ENCODE results near the gene PJA1.

The PJA1 gene

GRCh38 chrX:69144838-69145680, 20.2 kb downstream of the PJA1 start:
- Mint-ChIP-seq H3K4me3 (no peak overlapping the region), H3K27me3 (peaks cover 10 to 16% of the 10 kb centered on the region in 2 donors), H3K36me3 (no peaks in the 10 kb centered on the region), H3K4me1 (peaks cover 0 to 2% of the 10 kb centered on the region in 2 donors), H3K9me3 (no peaks in the 10 kb centered on the region), H3K27ac (no peak overlapping the region)
- ATAC-seq (replicated peaks) (no peak), DNase-seq (no peak)

DNA sequence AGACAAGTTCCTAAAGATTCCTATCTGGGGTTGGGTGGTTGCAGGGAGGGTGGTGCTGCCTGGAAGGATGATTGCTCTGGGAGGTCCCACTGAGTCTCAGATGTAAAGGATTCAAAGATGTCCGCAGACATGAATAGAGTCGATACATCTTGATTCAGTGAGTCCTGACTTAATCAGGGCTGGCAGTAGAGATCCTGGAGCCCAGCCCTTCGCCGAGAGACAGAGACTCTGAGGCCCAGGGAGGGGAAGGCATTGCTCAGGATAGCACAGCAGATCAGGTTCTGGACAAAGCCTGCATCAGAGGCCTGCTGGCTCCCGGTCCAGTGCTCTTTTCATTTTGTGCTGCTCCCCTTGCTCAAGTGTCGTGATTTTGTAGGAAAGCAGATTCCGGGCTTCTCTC, 21.7 kb downstream of the PJA1 start:
- Mint-ChIP-seq H3K27ac (no peak overlapping the region), H3K4me1 (peaks cover 0 to 2% of the 10 kb centered on the region in 2 donors), H3K27me3 (peaks cover 12 to 22% of the 10 kb centered on the region in 2 donors), H3K36me3 (no peaks in the 10 kb centered on the region), H3K4me3 (no peak overlapping the region), H3K9me3 (no peaks in the 10 kb centered on the region)
- ATAC-seq (replicated peaks) (no peak), DNase-seq (no peak)

GRCh38 chrX:69142788-69143469, 22.3 kb downstream of the PJA1 start:
- peaks cover 13 to 27% of the 10 kb centered on the region in 2 donors for H3K27me3 Mint-ChIP-seq
- peaks cover 0 to 2% of the 10 kb centered on the region in 2 donors for H3K4me1 Mint-ChIP-seq
- H3K4me3 Mint-ChIP-seq = no peak overlapping the region
- no peaks in the 10 kb centered on the region for H3K36me3 Mint-ChIP-seq
- DNase-seq = no peak
- no peak overlapping the region for H3K27ac Mint-ChIP-seq
- no peak for ATAC-seq (replicated peaks)
- no peaks in the 10 kb centered on the region for H3K9me3 Mint-ChIP-seq

- H3K4me3 Mint-ChIP-seq = no peak overlapping the region
- H3K4me1 Mint-ChIP-seq = peaks cover 0 to 2% of the 10 kb centered on the region in 2 donors
- DNase-seq (no peak), ATAC-seq (replicated peaks) (no peak)
- no peaks in the 10 kb centered on the region for H3K9me3 Mint-ChIP-seq
- no peak overlapping the region for H3K27ac Mint-ChIP-seq
- peaks cover 19 to 31% of the 10 kb centered on the region in 2 donors for H3K27me3 Mint-ChIP-seq
- H3K36me3 Mint-ChIP-seq = no peaks in the 10 kb centered on the region
These were observed 24.4 kb downstream of the PJA1 start for GRCh38 chrX:69140837-69141236.

- Mint-ChIP-seq H3K9me3 (no peaks in the 10 kb centered on the region), H3K4me1 (peaks cover 0 to 2% of the 10 kb centered on the region in 2 donors)
- no peak for ATAC-seq (replicated peaks)
These were observed 25.7 kb downstream of the PJA1 start for GRCh38 chrX:69139516-69139915.

DNA sequence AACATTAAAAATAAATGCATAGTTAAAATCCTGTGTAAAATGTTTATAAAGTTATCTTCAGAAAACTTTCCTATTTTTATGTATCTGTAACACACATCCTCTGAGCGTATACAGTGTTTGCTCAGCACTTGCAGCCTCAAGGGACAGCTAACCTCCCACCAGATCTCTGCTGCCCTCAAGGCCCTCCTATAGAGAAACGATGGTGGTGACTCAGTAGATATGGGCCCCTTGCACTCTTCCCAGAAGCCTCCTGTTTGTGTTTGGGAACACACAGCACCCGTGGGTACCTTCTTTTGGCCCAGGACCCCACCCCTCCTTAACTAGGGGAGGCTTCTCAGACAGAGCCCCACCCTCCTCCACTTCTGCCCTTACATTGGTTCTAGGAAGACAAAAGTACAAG, 26.7 kb downstream of the PJA1 start:
- H3K27me3 Mint-ChIP-seq = peaks cover 32 to 37% of the 10 kb centered on the region in 2 donors
- H3K4me3 Mint-ChIP-seq = no peak overlapping the region
- no peak for ATAC-seq (replicated peaks)
- no peak for DNase-seq
- H3K36me3 Mint-ChIP-seq = no peaks in the 10 kb centered on the region
- peaks cover 0 to 2% of the 10 kb centered on the region in 2 donors for H3K4me1 Mint-ChIP-seq
- no peak overlapping the region for H3K27ac Mint-ChIP-seq
- no peaks in the 10 kb centered on the region for H3K9me3 Mint-ChIP-seq

More at GRCh38 chrX:69139516-69139915, 25.7 kb downstream of the PJA1 start:
- no peak for DNase-seq
- peaks cover 22 to 35% of the 10 kb centered on the region in 2 donors for H3K27me3 Mint-ChIP-seq
- peak overlapping the region; percentile 67 for H3K27ac Mint-ChIP-seq
- no peak overlapping the region for H3K4me3 Mint-ChIP-seq
- no peaks in the 10 kb centered on the region for H3K36me3 Mint-ChIP-seq

- Mint-ChIP-seq H3K27ac (no peak overlapping the region), H3K36me3 (no peaks in the 10 kb centered on the region), H3K27me3 (peaks cover 36 to 42% of the 10 kb centered on the region in 2 donors), H3K4me3 (no peak overlapping the region), H3K4me1 (peaks cover 0 to 2% of the 10 kb centered on the region in 2 donors), H3K9me3 (no peaks in the 10 kb centered on the region)
- DNase-seq (no peak), ATAC-seq (replicated peaks) (no peak)
These were observed 27.2 kb downstream of the PJA1 start for GRCh38 chrX:69138118-69138390.

DNA sequence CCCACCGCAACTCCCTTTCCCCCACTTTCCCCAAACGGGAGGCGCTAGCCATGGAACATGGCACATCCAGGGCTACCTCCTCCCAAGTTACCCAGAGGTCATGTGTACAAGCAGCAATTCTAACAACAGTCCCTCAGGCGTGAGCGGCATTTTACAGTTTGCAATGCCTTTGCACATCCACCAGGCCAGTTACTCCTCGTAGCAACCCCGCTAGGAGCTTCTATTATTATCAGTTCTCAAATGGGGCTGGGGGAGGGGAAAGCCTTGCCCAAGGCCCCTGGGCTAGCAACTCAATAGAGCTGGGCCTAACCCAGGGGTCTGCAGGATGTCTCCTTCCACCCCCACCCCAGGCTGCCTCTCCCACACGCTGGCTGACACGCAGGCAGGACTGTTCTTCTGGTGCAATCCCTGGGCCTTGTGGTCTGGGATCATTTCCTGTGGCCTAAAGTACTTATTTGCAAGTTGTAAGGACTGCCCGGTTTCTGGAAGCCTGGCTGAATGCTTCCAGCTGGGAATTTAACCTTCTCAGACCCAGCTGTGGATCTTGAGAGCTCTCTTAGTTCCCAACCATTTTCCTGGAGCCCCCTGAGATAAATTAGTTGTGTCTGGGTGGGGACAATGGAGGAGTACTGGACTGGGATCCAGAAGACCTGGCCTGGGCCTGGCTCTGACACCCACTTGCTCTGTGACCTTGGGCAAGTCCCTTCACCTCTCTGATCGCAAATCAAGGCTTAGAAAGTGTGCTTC, 27.7 kb downstream of the PJA1 start:
- H3K27ac Mint-ChIP-seq = no peak overlapping the region
- H3K4me1 Mint-ChIP-seq = peaks cover 0 to 2% of the 10 kb centered on the region in 2 donors
- no peak overlapping the region for H3K4me3 Mint-ChIP-seq
- DNase-seq (no peak), ATAC-seq (replicated peaks) (no peak)
- H3K9me3 Mint-ChIP-seq = no peaks in the 10 kb centered on the region
- peaks cover 38 to 42% of the 10 kb centered on the region in 2 donors for H3K27me3 Mint-ChIP-seq
- no peaks in the 10 kb centered on the region for H3K36me3 Mint-ChIP-seq

DNA sequence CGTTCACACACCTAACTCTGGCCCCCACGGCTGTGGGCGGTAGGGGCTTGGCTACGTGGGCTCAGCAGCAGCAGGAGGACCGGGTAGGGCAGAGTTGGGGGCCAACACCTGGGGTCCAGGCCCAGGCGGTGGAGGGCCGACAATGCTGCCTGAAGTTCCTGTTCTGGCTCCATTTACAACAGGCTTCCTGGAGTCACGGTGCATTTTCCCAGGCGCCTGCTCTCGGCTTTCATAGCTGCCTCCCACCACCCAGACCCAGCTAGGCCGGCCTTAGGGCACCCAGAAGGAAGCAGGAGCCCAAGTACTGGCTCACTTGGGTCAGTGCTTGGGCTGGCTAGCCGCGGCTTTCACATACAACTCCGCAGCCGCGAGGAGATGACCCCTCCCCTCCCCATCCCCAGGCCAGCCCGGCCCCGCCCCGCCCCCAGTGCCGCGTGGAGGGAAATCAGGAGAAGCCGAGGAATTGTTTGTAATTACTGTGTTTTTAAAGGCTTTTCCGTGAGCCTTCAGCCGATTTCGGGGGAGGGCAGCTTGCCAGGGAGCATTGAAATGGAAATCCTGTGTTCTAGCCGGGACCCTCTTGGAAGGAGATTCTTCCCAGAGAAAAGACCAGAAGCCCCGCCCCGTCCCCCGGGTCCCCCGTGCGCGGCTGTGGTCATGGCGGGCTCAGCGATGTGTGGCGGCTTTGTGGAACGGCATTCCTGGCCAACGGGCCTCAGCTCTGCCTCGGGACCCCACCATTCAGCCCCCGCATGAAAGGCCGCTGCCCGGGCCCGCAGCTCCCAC, 28.5 kb downstream of the PJA1 start:
- no peak overlapping the region for H3K27ac Mint-ChIP-seq
- ATAC-seq (replicated peaks) = no peak
- H3K36me3 Mint-ChIP-seq = no peaks in the 10 kb centered on the region
- no peaks in the 10 kb centered on the region for H3K9me3 Mint-ChIP-seq
- peaks cover 0 to 2% of the 10 kb centered on the region in 2 donors for H3K4me1 Mint-ChIP-seq
- DNase-seq = no peak
- H3K4me3 Mint-ChIP-seq = no peak overlapping the region
- H3K27me3 Mint-ChIP-seq = peaks cover 40 to 48% of the 10 kb centered on the region in 2 donors

DNA sequence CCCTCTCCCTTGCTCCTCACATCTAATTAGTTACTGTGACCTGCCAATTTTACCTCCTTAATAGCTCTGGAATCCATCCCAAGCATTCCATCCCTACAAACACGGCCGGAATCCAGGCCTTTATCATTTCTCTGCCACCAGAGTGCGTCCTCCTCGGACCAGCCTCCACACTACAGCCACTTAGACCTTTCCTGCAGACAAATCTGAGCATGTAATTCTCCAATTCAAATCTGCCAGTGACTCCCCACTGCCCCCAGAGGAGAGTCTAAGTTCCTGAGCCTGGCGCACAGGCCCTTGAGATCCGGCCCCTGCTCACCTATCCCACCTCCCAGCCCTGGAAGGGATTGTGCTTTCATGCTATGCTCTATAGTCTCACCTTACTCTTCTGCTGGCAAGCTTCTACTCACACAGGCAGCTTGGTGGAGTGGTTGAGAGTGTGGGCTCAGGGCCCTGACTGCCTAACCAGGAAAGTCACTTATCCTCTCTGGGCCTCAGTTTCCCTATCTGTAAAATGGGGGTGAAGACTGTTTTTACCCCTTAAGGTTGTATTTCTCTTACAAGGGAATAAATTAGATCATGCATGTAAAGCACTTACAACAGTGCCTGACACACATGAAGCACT, 31.2 kb downstream of the PJA1 start:
- Mint-ChIP-seq H3K4me1 (peaks cover 0 to 2% of the 10 kb centered on the region in 2 donors), H3K27ac (no peak overlapping the region), H3K9me3 (no peaks in the 10 kb centered on the region), H3K36me3 (no peaks in the 10 kb centered on the region), H3K27me3 (peaks cover 55 to 62% of the 10 kb centered on the region in 2 donors), H3K4me3 (no peak overlapping the region)
- ATAC-seq (replicated peaks) (peak in 1 of 2 donors; percentile 41), DNase-seq (no peak)

DNA sequence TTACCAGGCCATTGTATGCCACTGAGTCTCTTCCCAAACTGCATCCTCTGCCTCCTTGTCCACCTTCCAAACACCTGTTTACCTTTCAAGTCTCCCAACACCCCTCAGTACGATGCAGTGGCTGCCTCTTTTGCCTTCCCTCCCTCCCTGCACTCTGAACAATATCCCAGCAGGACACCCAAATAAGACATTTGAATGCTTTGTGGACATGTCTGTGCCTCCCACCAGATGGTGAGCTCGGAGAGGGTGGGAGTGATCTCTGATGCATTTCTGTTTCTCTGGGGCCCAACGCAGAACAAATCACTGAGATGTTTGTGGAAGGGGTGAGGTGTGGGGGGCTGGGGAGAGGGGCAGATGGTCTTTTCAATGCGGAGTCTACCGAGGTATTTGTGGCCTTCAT, 33.4 kb downstream of the PJA1 start:
- Mint-ChIP-seq H3K27ac (no peak overlapping the region), H3K36me3 (no peaks in the 10 kb centered on the region), H3K9me3 (no peaks in the 10 kb centered on the region), H3K4me1 (no peaks in the 10 kb centered on the region), H3K27me3 (peaks cover 45 to 52% of the 10 kb centered on the region in 2 donors), H3K4me3 (no peak overlapping the region)
- DNase-seq = no peak
- ATAC-seq (replicated peaks) = no peak

DNA sequence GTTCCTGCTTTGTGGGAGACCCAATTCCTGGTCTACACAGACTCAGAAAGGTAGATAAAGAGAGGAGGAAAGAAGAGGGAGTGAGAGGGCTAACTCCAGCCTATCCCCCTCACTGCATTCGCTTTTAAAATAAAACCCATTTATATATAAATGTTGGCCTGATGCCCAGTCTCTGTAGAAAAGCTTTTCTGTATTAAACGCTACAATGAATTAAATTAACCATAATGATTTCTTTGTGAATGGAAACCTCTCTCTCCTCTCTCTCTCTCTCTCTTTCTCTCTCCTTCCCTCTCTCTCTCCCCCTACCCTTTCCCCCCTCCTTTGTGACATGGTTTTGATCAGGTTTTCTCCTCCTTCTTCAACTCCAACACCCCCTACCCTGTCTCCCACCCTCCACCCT, 34.8 kb downstream of the PJA1 start:
- Mint-ChIP-seq H3K9me3 (no peaks in the 10 kb centered on the region), H3K27ac (no peak overlapping the region), H3K4me1 (no peaks in the 10 kb centered on the region), H3K27me3 (peaks cover 45 to 52% of the 10 kb centered on the region in 2 donors), H3K36me3 (no peaks in the 10 kb centered on the region), H3K4me3 (no peak overlapping the region)
- ATAC-seq (replicated peaks) = no peak
- DNase-seq = no peak

DNA sequence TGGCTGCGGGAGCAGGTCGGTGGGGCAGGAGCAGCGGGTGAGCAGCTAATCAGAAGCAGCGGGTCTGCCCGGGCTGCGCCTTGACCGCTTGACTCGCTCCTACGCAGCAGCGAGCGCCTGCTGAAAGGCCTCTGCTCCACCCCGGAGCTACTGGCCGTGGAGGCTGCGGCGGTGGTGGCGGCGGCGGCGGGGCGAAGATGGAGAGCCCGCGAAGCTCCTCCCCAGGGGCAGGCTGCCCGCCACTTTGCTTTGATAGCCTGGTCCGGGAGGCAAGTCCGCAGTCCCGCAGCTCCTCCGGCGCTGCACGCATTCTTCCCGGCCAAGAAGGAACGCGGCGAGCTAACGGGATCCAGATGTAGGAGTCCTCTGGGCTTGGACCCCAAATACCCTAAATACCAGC, 36.7 kb downstream of the PJA1 start:
- DNase-seq = no peak
- H3K36me3 Mint-ChIP-seq = no peaks in the 10 kb centered on the region

More for the DNA sequence above, 36.7 kb downstream of the PJA1 start:
- Mint-ChIP-seq H3K27ac (no peak overlapping the region), H3K4me3 (no peak overlapping the region), H3K4me1 (no peaks in the 10 kb centered on the region), H3K27me3 (peaks cover 33 to 46% of the 10 kb centered on the region in 2 donors), H3K9me3 (no peaks in the 10 kb centered on the region)
- ATAC-seq (replicated peaks) = no peak

Measured in stimulated activated naive B cell treated with anti-CD40 and anti-IgM and Interleukin-4, amounts not matched to agents 10 μg/mL and 1 μg/mL and 100 μg/mL, for 72 hours (primary cell).